Stomach smooth muscle (tissue), 2 donors: ENCODE measurements around the gene CD34.
"Not testable (repeated sequence)": the region's sequence is repeated elsewhere in the genome, so short reads cannot be mapped to it uniquely, and the experiment has no call there.

Source experiments
- H3K27ac ChIP-seq: one replicate; pipeline ENCODE4 v1.7.0; 2013; ENCODE audit warnings: mild to moderate bottlenecking, low read length, inconsistent platforms
- H3K27me3 ChIP-seq, 2 donors: one replicate each; pipeline ENCODE4 v1.7.0; 2013; ENCODE audit warnings: low read length in 2 of 2; ENCODE audit not compliant: insufficient read depth in 2 of 2, control insufficient read depth in 1 of 2
- H3K36me3 ChIP-seq, 2 donors: one replicate each; pipeline ENCODE4 v1.7.0; 2013; ENCODE audit warnings: low read length in 2 of 2; ENCODE audit not compliant: control insufficient read depth in 2 of 2, insufficient read depth in 2 of 2
- H3K4me1 ChIP-seq: one replicate; pipeline ENCODE4 v1.7.0; 2013; ENCODE audit warnings: low read length; ENCODE audit not compliant: control insufficient read depth, insufficient read depth
- H3K4me3 ChIP-seq, 2 donors: one replicate each; pipeline ENCODE4 v1.7.0; 2013; ENCODE audit warnings: low read length in 2 of 2
- H3K9ac ChIP-seq, 2 donors: one replicate each; pipeline ENCODE4 v1.7.0; 2013; ENCODE audit warnings: low read length in 2 of 2, mild to moderate bottlenecking in 1 of 2
- H3K9me3 ChIP-seq, 2 donors: one replicate each; pipeline ENCODE4 v1.7.0; 2013; ENCODE audit warnings: low read length in 2 of 2; ENCODE audit not compliant: control insufficient read depth in 2 of 2
- donor health status: healthy.
- donor health status: Pancreatic carcinoma.

The CD34 gene

DNA sequence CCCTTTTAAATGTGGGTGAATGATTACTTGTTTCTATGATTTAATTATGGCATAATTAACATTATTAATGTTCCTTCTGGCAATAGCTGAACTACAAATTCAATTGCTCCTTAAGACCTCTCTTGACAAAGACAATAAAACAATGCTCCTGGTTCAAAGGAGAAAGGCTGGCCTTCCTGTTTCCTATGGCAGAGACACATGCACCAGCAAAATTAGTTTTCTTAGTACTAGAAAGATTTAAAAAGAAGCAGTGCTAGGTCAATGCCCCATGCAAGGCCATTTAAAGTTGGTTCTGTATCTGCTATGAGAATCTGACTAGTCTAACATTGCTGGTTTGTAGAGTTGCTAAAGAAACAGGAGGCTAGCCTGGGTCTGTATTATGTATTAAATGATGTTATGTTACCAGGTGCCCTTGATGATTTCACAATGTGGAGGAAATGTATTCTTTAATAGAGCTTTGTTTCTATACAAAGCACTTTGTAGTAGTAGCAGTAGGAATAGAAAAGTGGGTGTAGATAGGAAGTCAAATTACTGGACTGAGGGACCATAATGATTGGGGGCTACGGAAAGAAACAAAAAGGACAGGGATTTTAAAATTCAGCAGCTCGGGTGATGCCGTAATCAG lies 38.8 kb upstream of the CD34 start:
- Histone ChIP-seq H3K9me3 (peaks cover 0 to 4% of the 10 kb centered on the region in 2 donors), H3K9ac (no peak overlapping the region), H3K36me3 (no peaks in the 10 kb centered on the region), H3K27me3 (no peaks in the 10 kb centered on the region), H3K4me1 (no peaks in the 10 kb centered on the region), H3K4me3 (no peak overlapping the region), H3K27ac (no peak overlapping the region)

DNA sequence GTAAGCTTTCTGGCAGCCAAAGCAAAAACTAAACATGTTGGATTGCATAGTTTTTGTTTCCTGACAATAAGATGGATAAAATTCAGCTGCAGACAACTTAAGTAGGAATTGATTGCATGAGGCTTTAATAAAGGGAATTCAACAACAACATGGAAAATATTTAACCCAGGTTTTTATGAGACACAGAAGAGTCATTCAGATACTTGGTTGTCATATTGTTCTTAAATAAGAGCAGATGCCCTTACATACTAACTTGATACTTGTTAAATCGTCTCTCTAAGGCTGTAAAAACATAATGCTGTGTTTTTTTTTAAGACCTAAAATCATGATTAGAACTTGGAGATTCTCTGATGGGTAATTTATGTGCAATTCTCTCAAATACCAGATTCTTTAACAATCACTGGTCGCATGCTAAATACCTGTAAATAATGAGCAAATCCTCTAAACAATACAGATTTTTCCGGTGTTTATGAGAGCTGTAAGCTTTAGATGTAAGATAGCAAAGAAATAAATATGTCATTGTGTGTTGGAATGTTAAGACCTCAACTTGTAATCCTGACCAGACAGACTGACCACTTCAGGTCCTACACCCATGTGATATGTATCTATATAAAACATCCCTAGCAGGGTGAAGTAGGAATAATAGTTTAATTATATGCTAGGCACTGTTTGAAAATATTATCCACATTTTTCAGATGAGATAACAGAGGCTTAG lies 37.8 kb upstream of the CD34 start:
- Histone ChIP-seq H3K9me3 (no peaks in the 10 kb centered on the region), H3K36me3 (no peaks in the 10 kb centered on the region), H3K27me3 (no peaks in the 10 kb centered on the region), H3K4me1 (no peaks in the 10 kb centered on the region), H3K4me3 (no peak overlapping the region), H3K27ac (no peak overlapping the region), H3K9ac (no peak overlapping the region)

GRCh38 chr1:207946756-207947155 lies 35.8 kb upstream of the CD34 start:
- H3K4me3 ChIP-seq = no peak overlapping the region
- H3K9me3 ChIP-seq = no peaks in the 10 kb centered on the region
- H3K27me3 ChIP-seq = no peaks in the 10 kb centered on the region
- H3K36me3 ChIP-seq = no peaks in the 10 kb centered on the region
- H3K9ac ChIP-seq = no peak overlapping the region
- H3K4me1 ChIP-seq = no peaks in the 10 kb centered on the region
- H3K27ac ChIP-seq = no peak overlapping the region

GRCh38 chr1:207944571-207944970 lies 33.6 kb upstream of the CD34 start:
- no peak overlapping the region for H3K9ac ChIP-seq
- H3K4me1 ChIP-seq = no peaks in the 10 kb centered on the region
- H3K27ac ChIP-seq = no peak overlapping the region
- H3K9me3 ChIP-seq = no peaks in the 10 kb centered on the region
- no peaks in the 10 kb centered on the region for H3K36me3 ChIP-seq
- no peak overlapping the region for H3K4me3 ChIP-seq
- H3K27me3 ChIP-seq = no peaks in the 10 kb centered on the region

- H3K4me3 ChIP-seq, H3K4me1 ChIP-seq, H3K36me3 ChIP-seq, H3K27ac ChIP-seq, H3K9ac ChIP-seq, H3K9me3 ChIP-seq, H3K27me3 ChIP-seq: not testable (repeated sequence)
These were observed 31.4 kb upstream of the CD34 start for GRCh38 chr1:207942337-207942741.

GRCh38 chr1:207941665-207942064 lies 30.7 kb upstream of the CD34 start:
- H3K4me1 ChIP-seq = no peaks in the 10 kb centered on the region
- H3K27me3 ChIP-seq = no peaks in the 10 kb centered on the region
- H3K36me3 ChIP-seq = no peaks in the 10 kb centered on the region
- H3K9me3 ChIP-seq = no peaks in the 10 kb centered on the region
- H3K9ac ChIP-seq = no peak overlapping the region
- no peak overlapping the region for H3K27ac ChIP-seq
- H3K4me3 ChIP-seq = no peak overlapping the region

DNA sequence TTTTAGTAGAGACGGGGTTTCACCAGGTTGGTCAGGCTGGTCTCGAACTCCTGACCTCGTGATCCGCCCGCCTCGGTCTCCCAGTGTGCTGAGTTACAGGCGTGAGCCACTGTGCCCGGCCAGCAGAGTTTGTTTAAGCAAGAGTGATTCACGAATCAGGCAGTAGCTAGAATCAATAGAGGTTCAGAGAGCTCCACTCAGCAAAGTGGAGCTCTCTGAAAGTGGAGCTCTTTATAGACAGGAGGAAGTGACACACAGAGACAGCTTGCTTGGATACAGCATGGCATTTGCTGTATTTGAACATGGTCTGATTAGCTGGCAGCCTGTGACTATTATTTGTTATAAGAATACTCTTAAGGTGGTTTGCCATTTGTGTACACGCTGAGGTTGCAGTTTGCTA lies 27.1 kb upstream of the CD34 start:
- Histone ChIP-seq H3K4me1 (no peaks in the 10 kb centered on the region), H3K27ac (no peak overlapping the region), H3K36me3 (no peaks in the 10 kb centered on the region), H3K27me3 (no peaks in the 10 kb centered on the region), H3K9ac (no peak overlapping the region), H3K4me3 (no peak overlapping the region), H3K9me3 (no peaks in the 10 kb centered on the region)

- no peak overlapping the region for H3K9ac ChIP-seq
- no peaks in the 10 kb centered on the region for H3K36me3 ChIP-seq
- no peaks in the 10 kb centered on the region for H3K9me3 ChIP-seq
- H3K27ac ChIP-seq = no peak overlapping the region
- H3K4me1 ChIP-seq = no peaks in the 10 kb centered on the region
- H3K27me3 ChIP-seq = no peaks in the 10 kb centered on the region
- H3K4me3 ChIP-seq = no peak overlapping the region
These were observed 26.3 kb upstream of the CD34 start for GRCh38 chr1:207937204-207937603.

- Histone ChIP-seq H3K4me3 (no peak overlapping the region), H3K9ac (no peak overlapping the region), H3K4me1 (no peaks in the 10 kb centered on the region), H3K27ac (no peak overlapping the region), H3K9me3 (no peaks in the 10 kb centered on the region), H3K36me3 (no peaks in the 10 kb centered on the region), H3K27me3 (no peaks in the 10 kb centered on the region)
These were observed 24.2 kb upstream of the CD34 start for GRCh38 chr1:207935166-207935583.

- Histone ChIP-seq H3K4me3 (no peak overlapping the region), H3K9ac (no peak overlapping the region), H3K27ac (no peak overlapping the region)
These were observed 22.4 kb upstream of the CD34 start for GRCh38 chr1:207933205-207933800.

GRCh38 chr1:207926984-207927383 lies 16.1 kb upstream of the CD34 start:
- H3K27me3 ChIP-seq = no peaks in the 10 kb centered on the region
- H3K27ac ChIP-seq = no peak overlapping the region
- H3K4me1 ChIP-seq = peaks cover 18% of the 10 kb centered on the region
- no peak overlapping the region for H3K9ac ChIP-seq
- no peaks in the 10 kb centered on the region for H3K9me3 ChIP-seq
- H3K36me3 ChIP-seq = no peaks in the 10 kb centered on the region
- H3K4me3 ChIP-seq = no peak overlapping the region

More at GRCh38 chr1:207933205-207933800, 22.4 kb upstream of the CD34 start:
- no peaks in the 10 kb centered on the region for H3K27me3 ChIP-seq
- no peaks in the 10 kb centered on the region for H3K9me3 ChIP-seq
- no peaks in the 10 kb centered on the region for H3K4me1 ChIP-seq
- H3K36me3 ChIP-seq = no peaks in the 10 kb centered on the region
